Stimulated activated CD4-positive, alpha-beta T cell treated with anti-CD3 and anti-CD28 coated beads, Interleukin-4, amount 100 ng/mL, for 48 hours (primary cell): ENCODE results near the gene FAT3.

Experiments used
- DNase-seq, 2 donors: peaks; one replicate each; pipeline ENCODE4 v3.0.0-alpha.2; 2020; ENCODE audit warnings: low read depth in 2 of 2

The FAT3 gene

DNA sequence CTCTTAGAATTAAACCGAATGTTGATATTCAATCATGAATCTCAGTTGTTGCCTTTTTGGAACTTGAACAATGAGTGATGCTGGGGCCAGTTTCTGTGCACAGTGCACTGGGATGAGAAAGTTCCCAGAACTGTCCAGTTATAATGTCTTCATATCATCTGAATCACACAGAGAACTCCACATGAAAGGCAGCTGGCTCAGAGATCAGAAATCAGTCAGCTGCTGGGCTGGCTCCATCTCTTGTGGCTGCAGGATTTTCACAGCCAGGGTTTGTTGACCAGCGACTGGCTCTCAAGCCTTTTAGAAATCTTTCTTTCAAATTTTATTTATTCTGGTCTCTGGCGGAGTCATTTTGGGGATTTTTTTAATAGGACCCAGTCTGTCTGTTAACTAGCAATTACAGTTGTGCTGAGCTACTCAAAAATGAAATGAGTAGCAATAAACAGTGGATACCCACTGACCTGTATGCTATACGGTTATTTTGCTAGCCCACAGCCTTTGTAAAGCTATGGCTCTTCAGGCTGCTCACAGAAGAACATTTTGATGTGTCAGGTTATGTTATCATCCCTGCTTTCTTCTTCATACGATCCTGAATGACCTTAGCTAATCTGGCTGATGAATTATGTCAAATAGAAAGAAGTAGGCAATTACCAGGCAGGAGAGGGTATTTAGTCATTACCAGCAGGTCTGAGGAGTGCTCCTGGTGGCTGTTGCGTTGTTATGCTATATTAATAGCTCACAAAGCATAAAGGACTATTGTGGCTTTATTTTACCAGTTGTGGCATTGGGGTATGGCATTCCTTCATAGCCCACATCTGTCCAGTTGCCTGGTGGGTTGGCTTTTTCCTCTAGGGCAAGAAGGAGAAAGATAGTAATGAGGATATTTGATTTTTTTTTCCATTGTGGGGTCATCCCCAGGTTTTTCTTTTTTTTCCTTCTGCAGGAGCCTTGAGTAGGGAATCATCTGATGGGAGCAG lies 3.6 kb downstream of the FAT3 start:
- DNase-seq: no peak

- no peak for DNase-seq
Measured at GRCh38 chr11:92236856-92237255, 12.2 kb downstream of the FAT3 start.

DNA sequence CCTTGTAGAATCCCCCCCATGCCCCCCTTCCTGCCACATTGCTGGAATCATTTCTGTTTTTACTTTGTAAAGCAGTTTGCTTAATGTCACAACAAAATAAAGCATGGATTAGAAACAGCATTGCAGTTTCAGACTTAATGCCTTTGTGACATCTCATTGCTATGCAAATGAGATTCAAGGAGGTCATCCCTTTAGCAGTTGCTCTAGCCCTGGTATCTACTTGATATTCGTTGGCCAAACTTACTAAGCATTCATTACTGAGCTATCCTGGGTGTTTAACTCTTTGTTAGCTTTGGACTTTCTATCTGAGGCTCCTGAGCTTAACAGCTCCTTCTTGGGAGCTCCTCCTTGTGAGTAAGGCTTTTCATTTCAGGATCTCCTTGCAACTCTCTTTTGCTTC lies 16.3 kb downstream of the FAT3 start:
- no peak for DNase-seq

DNA sequence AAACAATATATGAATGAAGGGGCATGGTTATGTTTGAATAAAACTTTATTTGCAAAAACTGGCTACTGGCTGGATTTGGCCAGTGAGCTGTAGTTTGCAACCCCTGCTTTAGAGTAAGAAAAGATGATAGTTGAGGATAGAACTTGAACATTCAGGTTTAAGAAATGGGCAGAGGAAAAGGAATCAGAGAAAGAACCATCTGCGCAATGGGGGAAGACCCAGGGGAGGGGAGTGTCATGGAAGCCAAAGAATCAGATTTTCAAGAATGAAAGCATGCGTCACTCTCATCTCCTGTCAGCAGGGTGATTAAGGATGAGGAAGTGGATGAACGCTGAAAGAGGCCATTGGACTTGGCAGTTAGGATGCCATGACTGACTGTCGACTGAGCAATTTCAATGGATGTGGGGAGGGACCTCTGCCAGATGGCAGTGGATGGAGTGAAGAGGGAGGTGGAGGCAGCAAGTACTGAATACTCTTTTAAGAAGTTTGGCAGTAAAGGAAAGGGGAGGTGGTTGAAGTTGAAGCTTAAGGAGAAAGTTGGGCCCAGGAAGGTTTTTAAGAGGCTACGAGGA lies 21.2 kb downstream of the FAT3 start:
- no peak for DNase-seq

DNA sequence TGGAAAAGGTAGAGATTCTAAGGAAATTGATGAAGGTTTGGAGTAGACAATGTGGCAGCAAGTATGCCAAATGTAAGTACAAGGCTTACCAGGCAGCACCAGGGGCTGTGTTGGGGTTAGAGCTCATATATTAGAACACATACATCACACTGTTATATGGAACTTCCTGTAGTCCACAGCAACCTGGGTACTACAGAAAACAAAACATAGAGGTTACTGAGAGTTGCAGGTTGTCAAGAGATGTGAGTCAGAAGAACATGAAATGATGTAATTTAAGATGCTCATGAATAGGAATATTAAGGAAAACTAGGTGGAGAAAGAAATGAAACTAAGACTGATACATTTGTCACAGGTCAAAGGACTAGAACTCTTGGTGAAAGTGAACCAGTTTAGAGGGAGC lies 22.0 kb downstream of the FAT3 start:
- DNase-seq: no peak

DNA sequence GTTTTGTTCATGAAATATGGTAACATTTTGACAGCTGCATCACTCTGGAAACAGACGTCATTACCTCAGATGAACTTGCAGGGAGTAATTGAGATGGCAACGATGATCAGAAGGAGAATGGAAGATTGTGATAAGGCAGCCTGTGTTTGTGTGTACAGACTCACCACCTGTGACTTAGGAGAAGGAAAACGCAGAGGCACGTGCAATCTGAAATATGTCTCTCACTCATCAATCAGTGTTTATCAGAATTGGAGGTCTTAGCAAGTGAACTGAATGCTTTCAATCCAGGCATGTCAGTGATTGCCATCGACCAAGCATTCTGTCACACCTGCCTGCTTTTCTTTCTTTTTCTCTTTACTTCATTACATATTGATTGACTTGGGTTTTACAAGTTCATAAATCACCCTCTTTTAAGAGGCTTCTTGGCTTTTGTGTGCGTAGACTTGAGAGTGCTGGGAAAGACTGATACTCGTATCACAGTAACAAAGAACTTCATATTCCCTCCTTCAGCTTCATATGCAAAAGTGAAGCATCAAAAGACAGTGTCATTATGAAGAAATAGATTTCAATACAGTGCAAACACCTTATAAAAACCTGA lies 24.6 kb downstream of the FAT3 start:
- no peak for DNase-seq

DNA sequence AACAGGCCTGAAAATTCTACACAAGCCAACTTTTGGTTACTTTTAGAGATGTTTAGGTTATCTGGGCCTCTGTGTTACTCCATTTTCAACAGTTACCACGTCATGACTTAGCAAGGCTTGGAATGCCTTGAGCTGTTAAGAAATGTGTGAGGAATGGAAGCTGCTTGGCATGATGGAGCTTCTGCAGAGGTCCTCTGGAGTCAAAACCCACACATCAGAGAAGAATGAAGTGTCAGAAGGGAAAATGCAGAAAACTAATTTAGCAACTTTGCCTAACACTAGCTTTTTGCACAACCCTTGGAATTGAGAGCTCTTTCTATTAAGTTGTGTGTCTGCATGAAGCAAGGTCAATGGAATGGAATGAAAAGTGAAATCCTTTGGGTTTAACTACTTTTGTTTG lies 27.4 kb downstream of the FAT3 start:
- no peak for DNase-seq

GRCh38 chr11:92253421-92253820 lies 28.8 kb downstream of the FAT3 start:
- DNase-seq: no peak

- no peak for DNase-seq
Measured at GRCh38 chr11:92253945-92254344, 29.3 kb downstream of the FAT3 start.

DNA sequence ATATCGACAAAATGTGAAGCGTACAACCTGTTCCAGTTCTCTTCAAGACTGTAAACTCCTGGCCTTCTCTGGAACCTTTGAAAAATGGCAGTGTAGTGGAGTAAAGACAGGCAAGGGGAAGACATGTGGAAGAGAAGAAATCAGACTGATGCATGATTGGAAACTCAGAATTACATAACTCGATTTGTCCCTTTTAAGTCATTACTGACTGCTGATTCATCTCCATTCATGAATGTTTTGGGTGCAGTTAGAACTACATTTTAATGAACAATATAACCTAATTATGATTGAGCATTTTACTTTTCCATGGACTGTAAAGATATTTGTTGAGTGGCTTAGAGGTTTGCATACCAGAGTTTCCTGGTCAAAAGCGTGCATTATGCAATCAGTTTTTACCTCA lies 32.9 kb downstream of the FAT3 start:
- DNase-seq: no peak

DNA sequence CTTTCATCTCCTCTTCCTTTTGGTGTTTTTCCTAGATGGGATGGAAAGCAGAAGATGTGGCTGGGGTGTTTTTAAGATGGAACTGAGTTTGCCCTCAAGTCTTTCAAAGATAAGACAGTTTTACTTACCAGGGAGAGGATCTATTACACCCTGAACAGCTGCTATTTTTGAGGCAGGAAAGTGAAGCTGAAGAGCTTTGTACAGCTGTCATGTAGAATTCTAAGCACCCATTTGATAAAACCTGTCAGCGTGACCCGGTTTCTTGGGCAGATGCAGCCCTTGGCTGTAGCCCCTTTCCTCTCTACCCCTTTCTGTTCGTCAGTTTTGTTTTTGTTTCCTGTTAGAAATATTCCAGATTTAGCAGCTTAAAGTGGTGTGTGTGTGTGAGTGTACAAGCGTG lies 35.2 kb downstream of the FAT3 start:
- no peak for DNase-seq

GRCh38 chr11:92264350-92264749 lies 39.7 kb downstream of the FAT3 start:
- DNase-seq: no peak

- no peak for DNase-seq
Measured at GRCh38 chr11:92266806-92267205, 42.2 kb downstream of the FAT3 start.

- DNase-seq: no peak
Measured at GRCh38 chr11:92267278-92267677, 42.7 kb downstream of the FAT3 start.

DNA sequence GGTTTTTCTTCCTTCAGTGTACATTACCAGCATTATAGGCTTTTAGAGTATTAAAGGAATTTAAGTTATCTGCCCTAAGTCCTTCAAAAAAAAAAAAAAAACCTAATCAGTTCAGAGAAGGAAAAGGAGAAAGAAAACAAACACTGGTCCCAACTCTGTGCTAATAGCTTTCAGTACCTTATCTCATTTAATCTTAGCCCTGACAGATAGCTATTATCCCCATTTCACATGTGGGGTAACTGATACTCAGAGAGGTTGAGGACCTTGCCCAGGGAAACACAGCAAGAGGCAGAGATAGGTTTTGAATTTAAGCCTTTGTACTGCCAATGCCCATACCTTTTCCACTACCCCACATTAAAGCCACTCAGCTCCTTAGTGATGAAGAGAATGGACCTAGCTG lies 43.4 kb downstream of the FAT3 start:
- no peak for DNase-seq

DNA sequence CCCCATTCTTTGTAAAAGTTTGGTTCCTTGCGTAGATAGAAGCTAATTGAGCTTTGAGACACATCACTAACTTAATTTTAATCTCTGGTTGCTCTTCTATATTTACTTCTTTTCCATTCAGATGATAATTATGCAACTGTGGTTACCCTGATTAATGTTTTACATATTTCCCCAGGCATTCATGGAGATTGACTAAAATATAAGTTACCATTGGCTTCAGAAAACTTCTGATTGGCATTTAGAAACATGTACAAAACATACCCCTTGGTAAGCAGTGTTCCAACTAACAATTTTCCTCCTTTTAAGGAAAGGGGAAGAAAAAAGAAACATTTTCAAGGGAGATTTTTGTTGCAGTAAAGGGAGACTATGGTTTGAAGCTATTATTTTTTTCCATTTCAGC lies 43.9 kb downstream of the FAT3 start:
- no peak for DNase-seq

- DNase-seq: no peak
Measured at GRCh38 chr11:92269021-92269420, 44.4 kb downstream of the FAT3 start.

- no peak for DNase-seq
Measured at GRCh38 chr11:92269841-92270240, 45.2 kb downstream of the FAT3 start.

DNA sequence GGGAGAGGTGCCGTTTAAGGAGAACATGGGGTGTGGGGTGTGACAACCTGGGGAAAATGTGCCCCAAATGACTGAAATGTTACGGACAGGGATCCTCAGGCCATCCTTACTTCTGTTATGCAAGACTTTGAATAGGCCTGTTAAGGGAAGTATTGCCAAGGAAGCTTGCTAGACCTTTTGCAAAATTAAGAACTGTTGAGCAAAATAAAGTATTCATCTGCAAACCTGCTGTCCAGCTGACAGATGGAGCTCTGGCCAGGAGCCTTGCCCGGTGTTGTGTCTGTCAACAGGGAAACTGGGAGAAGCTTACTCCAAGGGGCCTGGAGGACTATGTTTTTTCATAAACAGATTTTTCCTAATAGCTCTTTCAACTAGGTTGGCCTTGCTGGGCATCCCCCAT lies 48.0 kb downstream of the FAT3 start:
- no peak for DNase-seq
